ENCODE results near the gene RFNG. TPM values are rescaled to one million over a fixed set of nuclear protein-coding genes. Genes with fewer than 3 reads are reported as not detected.
A peak's percentile ranks its signal among the peaks of the same experiment; 100 is the strongest.

RFNG gene
- total and polyA plus RNA-seq, 7 experiments from 2014 or later, result 4.2 to 45.5 (median 28.1) TPM

- Histone ChIP-seq H3K9me3 (ENCODE audit: control insufficient read depth in 2 of 3, low read length in 3 of 3) (no peaks in the 10 kb centered on the region), H3K27ac (ENCODE audit: low read depth, low read length) (no peak overlapping the region), H3K27me3 (ENCODE audit: control insufficient read depth in 2 of 2, insufficient read depth in 2 of 2, low read length in 2 of 2) (no peaks in the 10 kb centered on the region), H3K36me3 (ENCODE audit: control insufficient read depth in 2 of 3, insufficient read depth in 3 of 3, low read length in 3 of 3) (peaks cover 0 to 93% (median 16%) of the 10 kb centered on the region in 3 experiments), H3K4me1 (ENCODE audit: control insufficient read depth in 2 of 2, insufficient read depth in 2 of 2, low read length in 2 of 2) (peaks cover 1 to 11% of the 10 kb centered on the region in 2 donors), H3K4me3 (ENCODE audit: low read length) (no peak overlapping the region)
- ATAC-seq (no peak), DNase-seq (no peak)
- Mint-ChIP-seq H3K27ac (no peak overlapping the region), H3K27me3 (no peaks in the 10 kb centered on the region), H3K9me3 (no peaks in the 10 kb centered on the region), H3K36me3 (peaks cover 0 to 9% (median 0%) of the 10 kb centered on the region in 5 donors), H3K4me3 (no peak overlapping the region), H3K4me1 (peaks cover 0 to 6% (median 0%) of the 10 kb centered on the region in 7 donors)
- intact Hi-C loops (cut with micrococcal nuclease), result no loop called here
- ChIA-PET POLR2A (no interaction called here), CTCF (no interaction called here)
Measured at GRCh38 chr17:82058230-82058854, 6.7 kb upstream of the RFNG start.

GRCh38 chr17:82056729-82057621 is 5.4 kb upstream of the RFNG start:
- Histone ChIP-seq H3K27me3 (ENCODE audit: control insufficient read depth in 2 of 2, insufficient read depth in 2 of 2, low read length in 2 of 2) (no peaks in the 10 kb centered on the region), H3K27ac (ENCODE audit: low read depth, low read length) (no peak overlapping the region), H3K4me1 (ENCODE audit: control insufficient read depth in 2 of 2, insufficient read depth in 2 of 2, low read length in 2 of 2) (peaks cover 13 to 21% of the 10 kb centered on the region in 2 donors), H3K9me3 (ENCODE audit: control insufficient read depth in 2 of 3, low read length in 3 of 3) (no peaks in the 10 kb centered on the region), H3K36me3 (ENCODE audit: control insufficient read depth in 2 of 3, insufficient read depth in 3 of 3, low read length in 3 of 3) (peaks cover 0 to 81% (median 16%) of the 10 kb centered on the region in 3 experiments), H3K4me3 (ENCODE audit: low read length) (no peak overlapping the region)
- ATAC-seq (no peak), DNase-seq (no peak)
- Mint-ChIP-seq H3K9me3 (no peaks in the 10 kb centered on the region), H3K36me3 (peaks cover 0 to 9% (median 0%) of the 10 kb centered on the region in 5 donors), H3K4me3 (no peak overlapping the region), H3K27me3 (no peaks in the 10 kb centered on the region), H3K27ac (no peak overlapping the region), H3K4me1 (peaks cover 0 to 15% (median 4%) of the 10 kb centered on the region in 7 donors)
- ChIA-PET POLR2A (interaction anchor here (1.1 kb wide), 1 partner anchor 21 kb away, joined by 3 read pairs; no protein-coding TSS in a partner anchor), CTCF (no interaction called here)
- intact Hi-C loops (cut with micrococcal nuclease), result no loop called here

GRCh38 chr17:82055965-82056728 is 4.5 kb upstream of the RFNG start:
- H3K9me3 ChIP-seq (ENCODE audit: control insufficient read depth in 2 of 3, low read length in 3 of 3), result no peaks in the 10 kb centered on the region
- peaks cover 13 to 21% of the 10 kb centered on the region in 2 donors for H3K4me1 ChIP-seq (ENCODE audit: control insufficient read depth in 2 of 2, insufficient read depth in 2 of 2, low read length in 2 of 2)
- H3K4me3 ChIP-seq (ENCODE audit: low read length), result no peak overlapping the region
- Mint-ChIP-seq H3K27me3 (no peaks in the 10 kb centered on the region), H3K9me3 (no peaks in the 10 kb centered on the region), H3K4me3 (no peak overlapping the region), H3K27ac (no peak overlapping the region), H3K36me3 (peaks cover 0 to 9% (median 0%) of the 10 kb centered on the region in 5 donors), H3K4me1 (peaks cover 0 to 15% (median 4%) of the 10 kb centered on the region in 7 donors)
- peaks cover 0 to 75% (median 16%) of the 10 kb centered on the region in 3 experiments for H3K36me3 ChIP-seq (ENCODE audit: control insufficient read depth in 2 of 3, insufficient read depth in 3 of 3, low read length in 3 of 3)
- intact Hi-C loops (cut with micrococcal nuclease), result no loop called here
- ChIA-PET CTCF (no interaction called here), POLR2A (interaction anchor here (1.1 to 7.7 kb wide), 2 partner anchors 9 to 20 kb away, joined by 3 to 54 read pairs; partner anchors contain the start of gene DUS1L)
- no peak for DNase-seq
- H3K27me3 ChIP-seq (ENCODE audit: control insufficient read depth in 2 of 2, insufficient read depth in 2 of 2, low read length in 2 of 2), result no peaks in the 10 kb centered on the region
- no peak for ATAC-seq
- H3K27ac ChIP-seq (ENCODE audit: low read depth, low read length), result no peak overlapping the region

GRCh38 chr17:82055023-82055964 is 3.7 kb upstream of the RFNG start:
- Histone ChIP-seq H3K36me3 (ENCODE audit: control insufficient read depth in 2 of 3, insufficient read depth in 3 of 3, low read length in 3 of 3) (peaks cover 0 to 68% (median 16%) of the 10 kb centered on the region in 3 experiments), H3K27me3 (ENCODE audit: control insufficient read depth in 2 of 2, insufficient read depth in 2 of 2, low read length in 2 of 2) (no peaks in the 10 kb centered on the region), H3K4me1 (ENCODE audit: control insufficient read depth in 2 of 2, insufficient read depth in 2 of 2, low read length in 2 of 2) (peaks cover 18 to 29% of the 10 kb centered on the region in 2 donors), H3K9me3 (ENCODE audit: control insufficient read depth in 2 of 3, low read length in 3 of 3) (no peaks in the 10 kb centered on the region), H3K27ac (ENCODE audit: low read depth, low read length) (no peak overlapping the region), H3K4me3 (ENCODE audit: low read length) (no peak overlapping the region)
- CTCF ChIA-PET, result no interaction called here
- Mint-ChIP-seq H3K27ac (peak overlapping the region in 1 of 9 donors; percentile 33), H3K36me3 (peaks cover 0 to 9% (median 0%) of the 10 kb centered on the region in 5 donors), H3K9me3 (no peaks in the 10 kb centered on the region), H3K4me3 (peak overlapping the region in 4 of 10 donors; percentile 9 to 66 (median 32)), H3K27me3 (no peaks in the 10 kb centered on the region), H3K4me1 (peaks cover 0 to 21% (median 10%) of the 10 kb centered on the region in 7 donors)
- ATAC-seq (no peak), DNase-seq (peak in 1 of 9 donors; percentile 8)
- POLR2A ChIA-PET, result interaction anchor here (1.9 to 7.7 kb wide), 2 partner anchors 10 to 43 kb away, joined by 5 to 54 read pairs; partner anchors contain the start of gene DUS1L
- intact Hi-C loops (cut with micrococcal nuclease), result no loop called here

- Histone ChIP-seq H3K27ac (ENCODE audit: low read depth, low read length) (no peak overlapping the region), H3K27me3 (ENCODE audit: control insufficient read depth in 2 of 2, insufficient read depth in 2 of 2, low read length in 2 of 2) (no peaks in the 10 kb centered on the region), H3K4me1 (ENCODE audit: control insufficient read depth in 2 of 2, insufficient read depth in 2 of 2, low read length in 2 of 2) (peaks cover 18 to 31% of the 10 kb centered on the region in 2 donors), H3K4me3 (ENCODE audit: low read length) (no peak overlapping the region), H3K36me3 (ENCODE audit: control insufficient read depth in 2 of 3, insufficient read depth in 3 of 3, low read length in 3 of 3) (peaks cover 0 to 67% (median 14%) of the 10 kb centered on the region in 3 experiments), H3K9me3 (ENCODE audit: control insufficient read depth in 2 of 3, low read length in 3 of 3) (no peaks in the 10 kb centered on the region)
- intact Hi-C loops (cut with micrococcal nuclease), result no loop called here
- DNase-seq, result peak in 1 of 9 donors; percentile 9
- ChIA-PET POLR2A (interaction anchor here (1.9 to 7.7 kb wide), 2 partner anchors 11 to 44 kb away, joined by 5 to 54 read pairs; partner anchors contain the start of gene DUS1L), CTCF (no interaction called here)
- Mint-ChIP-seq H3K36me3 (peaks cover 0 to 5% (median 0%) of the 10 kb centered on the region in 5 donors), H3K9me3 (no peaks in the 10 kb centered on the region), H3K4me3 (peak overlapping the region in 5 of 10 donors; percentile 9 to 79 (median 51)), H3K4me1 (peaks cover 0 to 28% (median 12%) of the 10 kb centered on the region in 7 donors), H3K27me3 (no peaks in the 10 kb centered on the region), H3K27ac (peak overlapping the region in 2 of 9 donors; percentile 9 to 21)
- ATAC-seq, result no peak
Measured at GRCh38 chr17:82054351-82055022, 2.9 kb upstream of the RFNG start.
